Mammary epithelial cell (primary cell): Measurements from ENCODE around the gene GPALPP1.

Experiments used
- CTCF ChIP-seq, 2 donors: IDR thresholded peaks in 1 of 2; conservative IDR thresholded peaks in 1 of 2; 2 replicates each; pipeline ENCODE4 v1.5.1; 2011 to 2012; ENCODE audit warnings: inconsistent platforms in 2 of 2, low read length in 2 of 2, mild to moderate bottlenecking in 2 of 2, control low read depth in 1 of 2, low read depth in 1 of 2; ENCODE audit not compliant: insufficient read depth in 1 of 2; ENCODE audit errors: extremely low read depth in 1 of 2
- EZH2 ChIP-seq: IDR thresholded peaks from 2 replicates; pipeline ENCODE4 v1.6.1; 2012; ENCODE audit warnings: low read length, inconsistent platforms, borderline replicate concordance

- no peak for TF ChIP-seq CTCF (conservative IDR thresholded peaks at IDR 0.05 in 1 of 2, IDR thresholded peaks at IDR 0.05 in 1 of 2; ENCODE audit: extremely low read depth in 1 of 2, insufficient read depth in 1 of 2, low read depth in 1 of 2, low read length in 2 of 2)
- TF ChIP-seq EZH2, result no peak
Observed at GRCh38 chr13:45042539-45042938, 53.2 kb downstream of the GPALPP1 start.
